Measurements from ENCODE around the gene GJC3. TPM values are rescaled to one million over a fixed set of nuclear protein-coding genes. Genes with fewer than 3 reads are reported as not detected.
A peak's percentile ranks its signal among the peaks of the same experiment; 100 is the strongest.
"Not testable (repeated sequence)": the region's sequence is repeated elsewhere in the genome, so short reads cannot be mapped to it uniquely, and the experiment has no call there.

Gene GJC3
- total and polyA plus RNA-seq, 4 donors = 0.07 to 0.31 (median 0.22) TPM; not detected in 1

GRCh38 chr7:99938296-99938695, 8.9 kb upstream of the GJC3 start:
- Histone ChIP-seq H3K27ac (ENCODE audit: low read depth in 1 of 2, low read length in 1 of 2) (no peak overlapping the region), H3K36me3 (ENCODE audit: control insufficient read depth in 4 of 4, insufficient read depth in 4 of 4, low read length in 4 of 4) (no peaks in the 10 kb centered on the region), H3K9ac (ENCODE audit: insufficient read depth in 1 of 2, low read length in 2 of 2) (no peak overlapping the region), H3K4me1 (ENCODE audit: control insufficient read depth in 5 of 5, insufficient read depth in 5 of 5, low read length in 5 of 5) (no peaks in the 10 kb centered on the region), H3K9me3 (ENCODE audit: control insufficient read depth in 4 of 4, insufficient read depth in 3 of 4, low read length in 3 of 4) (no peaks in the 10 kb centered on the region), H3K4me3 (no peak overlapping the region), H3K27me3 (ENCODE audit: control insufficient read depth in 3 of 3, insufficient read depth in 3 of 3, low read length in 2 of 3) (no peaks in the 10 kb centered on the region)
- ATAC-seq (ENCODE audit: insufficient read depth, low FRiP score) (no peak), DNase-seq (no peak)
- no peak for TF ChIP-seq CTCF (IDR thresholded peaks at IDR 0.05; ENCODE audit: control extremely low read depth, extremely low read depth)
- 81 to 95% methylated on average over 2 of the region's 2 CpGs for WGBS, 2 donors

DNA sequence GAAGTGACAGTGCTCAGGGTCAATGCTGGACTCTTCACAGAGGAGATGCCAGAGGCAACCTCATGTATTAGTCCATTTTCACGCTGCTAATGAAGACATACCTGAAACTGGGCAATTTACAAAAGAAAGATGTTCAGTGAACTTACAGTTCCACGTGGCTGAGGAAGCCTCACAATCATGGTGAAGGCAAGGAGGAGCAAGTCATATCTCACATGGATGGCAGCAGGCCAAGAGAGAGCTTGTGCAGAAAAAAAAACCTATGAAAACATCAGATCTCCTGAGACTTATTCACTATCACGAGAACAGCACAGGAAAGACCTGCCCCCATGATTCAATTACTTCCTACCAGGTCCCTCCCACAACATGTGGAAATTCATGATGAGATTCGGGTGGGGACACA, 5.6 kb upstream of the GJC3 start:
- H3K27ac ChIP-seq (ENCODE audit: low read depth in 1 of 2, low read length in 1 of 2); H3K9me3 ChIP-seq (ENCODE audit: control insufficient read depth in 4 of 4, insufficient read depth in 3 of 4, low read length in 3 of 4); H3K36me3 ChIP-seq (ENCODE audit: control insufficient read depth in 4 of 4, insufficient read depth in 4 of 4, low read length in 4 of 4); H3K27me3 ChIP-seq (ENCODE audit: control insufficient read depth in 3 of 3, insufficient read depth in 3 of 3, low read length in 2 of 3); H3K4me1 ChIP-seq (ENCODE audit: control insufficient read depth in 5 of 5, insufficient read depth in 5 of 5, low read length in 5 of 5); H3K4me3 ChIP-seq; H3K9ac ChIP-seq (ENCODE audit: insufficient read depth in 1 of 2, low read length in 2 of 2); ATAC-seq (ENCODE audit: insufficient read depth, low FRiP score): not testable (repeated sequence)
- peak in 1 of 3 donors; percentile 9 for DNase-seq
- WGBS, 2 donors = 47 to 53% methylated on average over 4 of the region's 4 CpGs

GRCh38 chr7:99930376-99930775, 956 bp upstream of the GJC3 start:
- Histone ChIP-seq H3K36me3 (ENCODE audit: control insufficient read depth in 4 of 4, insufficient read depth in 4 of 4, low read length in 4 of 4) (no peaks in the 10 kb centered on the region), H3K9ac (ENCODE audit: insufficient read depth in 1 of 2, low read length in 2 of 2) (no peak overlapping the region), H3K9me3 (ENCODE audit: control insufficient read depth in 4 of 4, insufficient read depth in 3 of 4, low read length in 3 of 4) (no peaks in the 10 kb centered on the region), H3K4me3 (no peak overlapping the region), H3K4me1 (ENCODE audit: control insufficient read depth in 5 of 5, insufficient read depth in 5 of 5, low read length in 5 of 5) (peaks cover 0 to 7% (median 0%) of the 10 kb centered on the region in 5 donors), H3K27ac (ENCODE audit: low read depth in 1 of 2, low read length in 1 of 2) (no peak overlapping the region), H3K27me3 (ENCODE audit: control insufficient read depth in 3 of 3, insufficient read depth in 3 of 3, low read length in 2 of 3) (peaks cover 0 to 4% (median 0%) of the 10 kb centered on the region in 3 donors)
- no peak for TF ChIP-seq CTCF (IDR thresholded peaks at IDR 0.05; ENCODE audit: control extremely low read depth, extremely low read depth)
- DNase-seq (no peak), ATAC-seq (ENCODE audit: insufficient read depth, low FRiP score) (no peak)
- WGBS, 2 donors = 87 to 91% methylated on average over 3 of the region's 3 CpGs

- Histone ChIP-seq H3K27ac (ENCODE audit: low read depth in 1 of 2, low read length in 1 of 2) (peak overlapping the region in 1 of 2 donors; percentile 24), H3K27me3 (ENCODE audit: control insufficient read depth in 3 of 3, insufficient read depth in 3 of 3, low read length in 2 of 3) (peaks cover 0 to 4% (median 0%) of the 10 kb centered on the region in 3 donors), H3K9me3 (ENCODE audit: control insufficient read depth in 4 of 4, insufficient read depth in 3 of 4, low read length in 3 of 4) (no peaks in the 10 kb centered on the region), H3K9ac (ENCODE audit: insufficient read depth in 1 of 2, low read length in 2 of 2) (no peak overlapping the region), H3K4me3 (no peak overlapping the region), H3K4me1 (ENCODE audit: control insufficient read depth in 5 of 5, insufficient read depth in 5 of 5, low read length in 5 of 5) (peaks cover 0 to 7% (median 0%) of the 10 kb centered on the region in 5 donors), H3K36me3 (ENCODE audit: control insufficient read depth in 4 of 4, insufficient read depth in 4 of 4, low read length in 4 of 4) (no peaks in the 10 kb centered on the region)
- ATAC-seq (ENCODE audit: insufficient read depth, low FRiP score) = no peak
- WGBS, 2 donors = 15 to 16% methylated on average over 2 of the region's 2 CpGs
- no peak for TF ChIP-seq CTCF (IDR thresholded peaks at IDR 0.05; ENCODE audit: control extremely low read depth, extremely low read depth)
- no peak for DNase-seq
These were observed 272 bp upstream of the GJC3 start for GRCh38 chr7:99929730-99930053.
